ENCODE results near the gene C10orf90.

Gene C10orf90

GRCh38 chr10:126646110-126646509 is 24.4 kb downstream of the C10orf90 start:
- Histone ChIP-seq H3K4me1 (ENCODE audit: control insufficient read depth in 1 of 2, insufficient read depth in 1 of 2, low read depth in 1 of 2, low read length in 1 of 2) (no peaks in the 10 kb centered on the region), H3K27ac (no peak overlapping the region), H3K9me3 (no peaks in the 10 kb centered on the region), H3K27me3 (no peaks in the 10 kb centered on the region), H3K36me3 (no peaks in the 10 kb centered on the region), H3K4me3 (ENCODE audit: low read depth in 1 of 2, low read length in 1 of 2) (no peak overlapping the region)
- no peak for TF ChIP-seq CTCF (IDR thresholded peaks at IDR 0.05)

DNA sequence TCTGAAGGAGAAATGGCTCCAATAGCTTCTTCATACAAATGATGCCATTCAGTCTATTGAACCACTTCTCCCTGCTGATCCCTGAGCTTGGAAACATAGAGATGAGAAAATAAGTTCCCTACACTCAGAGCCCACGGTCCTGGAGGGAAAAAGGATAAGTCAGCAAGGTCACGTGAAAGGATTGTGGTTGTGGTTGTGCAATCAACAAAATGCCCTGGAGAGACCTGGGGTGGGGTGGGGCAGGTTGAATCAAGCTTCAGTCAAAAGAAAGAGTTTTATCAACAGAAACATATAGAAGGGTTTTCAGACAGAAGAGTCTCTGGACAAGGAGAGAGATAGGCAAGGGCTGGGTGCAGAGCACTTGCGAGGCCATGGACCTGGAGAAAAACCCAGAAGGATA is 30.1 kb downstream of the C10orf90 start:
- no peak overlapping the region for H3K4me3 ChIP-seq (ENCODE audit: low read depth in 1 of 2, low read length in 1 of 2)
- H3K36me3 ChIP-seq = no peaks in the 10 kb centered on the region
- H3K4me1 ChIP-seq (ENCODE audit: control insufficient read depth in 1 of 2, insufficient read depth in 1 of 2, low read depth in 1 of 2, low read length in 1 of 2) = no peaks in the 10 kb centered on the region
- no peaks in the 10 kb centered on the region for H3K9me3 ChIP-seq
- TF ChIP-seq CTCF (IDR thresholded peaks at IDR 0.05) = no peak
- H3K27me3 ChIP-seq = no peaks in the 10 kb centered on the region
- H3K27ac ChIP-seq = no peak overlapping the region

GRCh38 chr10:126639084-126639483 is 31.4 kb downstream of the C10orf90 start:
- Histone ChIP-seq H3K27me3 (no peaks in the 10 kb centered on the region), H3K36me3 (no peaks in the 10 kb centered on the region), H3K9me3 (no peaks in the 10 kb centered on the region), H3K4me1 (ENCODE audit: control insufficient read depth in 1 of 2, insufficient read depth in 1 of 2, low read depth in 1 of 2, low read length in 1 of 2) (no peaks in the 10 kb centered on the region), H3K27ac (no peak overlapping the region), H3K4me3 (ENCODE audit: low read depth in 1 of 2, low read length in 1 of 2) (no peak overlapping the region)
- TF ChIP-seq CTCF (IDR thresholded peaks at IDR 0.05) = no peak

GRCh38 chr10:126638542-126638941 is 32.0 kb downstream of the C10orf90 start:
- Histone ChIP-seq H3K4me3 (ENCODE audit: low read depth in 1 of 2, low read length in 1 of 2) (no peak overlapping the region), H3K4me1 (ENCODE audit: control insufficient read depth in 1 of 2, insufficient read depth in 1 of 2, low read depth in 1 of 2, low read length in 1 of 2) (no peaks in the 10 kb centered on the region), H3K9me3 (no peaks in the 10 kb centered on the region), H3K36me3 (no peaks in the 10 kb centered on the region), H3K27me3 (no peaks in the 10 kb centered on the region), H3K27ac (no peak overlapping the region)
- TF ChIP-seq CTCF (IDR thresholded peaks at IDR 0.05) = no peak

DNA sequence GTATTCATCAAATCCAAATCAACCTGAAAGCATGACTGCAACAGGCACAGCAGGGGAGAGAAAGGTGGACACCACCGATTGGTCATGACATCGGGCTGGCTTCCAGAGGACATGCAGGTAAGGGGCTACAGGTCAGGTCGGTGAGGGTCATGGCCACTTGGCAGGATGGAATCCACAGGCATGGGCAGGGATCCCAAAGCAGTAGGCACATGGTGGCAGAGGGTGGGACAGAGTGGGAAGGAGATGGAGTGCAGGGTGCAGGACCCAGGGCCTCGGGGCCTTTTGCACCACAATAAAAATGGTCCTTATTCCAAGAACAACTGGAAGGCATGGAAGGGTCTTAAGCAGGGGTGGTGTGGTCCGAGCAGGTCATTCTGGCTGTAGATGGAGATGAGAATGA is 33.0 kb downstream of the C10orf90 start:
- H3K36me3 ChIP-seq = no peaks in the 10 kb centered on the region

More for the DNA sequence above, 33.0 kb downstream of the C10orf90 start:
- Histone ChIP-seq H3K4me1 (ENCODE audit: control insufficient read depth in 1 of 2, insufficient read depth in 1 of 2, low read depth in 1 of 2, low read length in 1 of 2) (no peaks in the 10 kb centered on the region), H3K9me3 (no peaks in the 10 kb centered on the region), H3K4me3 (ENCODE audit: low read depth in 1 of 2, low read length in 1 of 2) (no peak overlapping the region), H3K27me3 (no peaks in the 10 kb centered on the region), H3K27ac (no peak overlapping the region)
- no peak for TF ChIP-seq CTCF (IDR thresholded peaks at IDR 0.05)

Measured in neutrophil (primary cell).